DOHH2 (cell line): ENCODE results near the gene TRPV4.

Experiments used
- CTCF ChIP-seq: fragments of 200-600 bp; sonication (generic); IDR thresholded peaks from one replicate; pipeline ENCODE4 v1.5.1; 2014; ENCODE audit warnings: antibody characterized with exemption, mild to moderate bottlenecking, low read depth, low read length; ENCODE audit not compliant: poor library complexity, severe bottlenecking
- EZH2phosphoT487 ChIP-seq: fragments of 200-600 bp; sonication (generic); IDR thresholded peaks from 2 replicates; pipeline ENCODE4 v1.6.1; 2017; ENCODE audit warnings: borderline replicate concordance, mild to moderate bottlenecking, antibody characterized with exemption, low read length, moderate library complexity, mixed read lengths

DNA sequence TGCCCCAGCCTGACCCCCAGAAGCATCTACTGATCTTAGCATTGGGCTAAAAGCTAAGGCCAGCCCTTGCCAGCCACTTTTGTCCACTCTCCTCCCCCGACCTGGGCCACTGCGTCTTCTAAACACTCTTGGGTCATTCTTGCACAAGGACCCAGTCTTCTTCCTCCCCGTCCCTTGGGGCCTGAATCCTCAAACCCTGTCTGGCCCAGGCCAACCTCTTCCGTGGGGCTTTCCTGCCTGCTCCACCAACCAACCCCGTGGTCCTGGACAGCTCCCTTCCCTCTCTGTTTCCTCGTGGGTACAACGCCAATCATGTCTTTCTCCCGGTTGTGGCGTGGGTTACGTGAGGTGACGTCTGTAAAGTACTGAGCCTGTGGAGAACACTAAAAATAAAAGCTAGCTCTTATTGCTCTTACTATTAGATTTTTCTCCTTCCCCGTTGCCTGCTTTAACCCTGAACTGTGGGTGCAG lies 98.1 kb downstream of the TRPV4 start:
- TF ChIP-seq CTCF, result no peak
- no peak for TF ChIP-seq EZH2phosphoT487
